HL-60 (cell line): ENCODE measurements around the gene ST6GALNAC3.

Source experiments
- CTCF ChIP-seq: IDR thresholded peaks from one replicate; pipeline ENCODE4 v1.5.1; 2011; ENCODE audit warnings: low read length, control low read depth, inconsistent platforms; ENCODE audit not compliant: insufficient read depth
- POLR2AphosphoS5 ChIP-seq: IDR thresholded peaks from 2 replicates; pipeline ENCODE4 v1.6.1; 2012; ENCODE audit warnings: low read depth
- REST ChIP-seq: IDR thresholded peaks from 2 replicates; pipeline ENCODE4 v1.6.1; 2012; ENCODE audit warnings: low read depth; ENCODE audit not compliant: insufficient replicate concordance

DNA sequence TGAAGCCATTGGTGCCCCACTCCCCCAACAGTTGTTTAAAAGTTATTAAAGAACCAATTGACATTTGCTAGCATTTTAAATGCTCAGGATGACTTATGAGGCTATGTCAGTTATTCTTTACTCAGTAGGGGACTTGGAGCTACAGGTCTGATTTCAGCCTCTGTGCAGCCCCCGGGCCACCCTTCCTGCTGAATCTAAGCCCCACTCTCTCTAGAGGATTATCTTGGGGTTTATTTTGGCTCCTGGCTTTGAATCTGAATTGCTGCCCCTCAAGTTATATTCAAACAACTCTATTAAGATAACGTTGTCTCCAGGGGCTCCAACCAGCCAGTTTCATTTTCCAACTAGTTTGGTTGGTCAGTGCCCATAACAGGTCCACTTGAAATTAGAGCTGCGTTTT, 135.1 kb downstream of the ST6GALNAC3 start:
- TF ChIP-seq CTCF (no peak), REST (no peak), POLR2AphosphoS5 (no peak)
